HFFc6 (cell line): Measurements from ENCODE around the gene UMAD1. TPM values are rescaled to one million over a fixed set of nuclear protein-coding genes. Genes with fewer than 3 reads are reported as not detected.
"Not testable (repeated sequence)": the region's sequence is repeated elsewhere in the genome, so short reads cannot be mapped to it uniquely, and the experiment has no call there.

ENCODE experiments used
- DNase-seq: peaks from one replicate; pipeline ENCODE4 v3.0.0-alpha.2; 2018
- H3K27ac Mint-ChIP-seq: 2 replicates; pipeline ENCODE4 v1.8.0; 2020; ENCODE audit warnings: mild to moderate bottlenecking, mixed read lengths
- H3K27me3 Mint-ChIP-seq: 2 replicates; pipeline ENCODE4 v1.8.0; 2021; ENCODE audit warnings: mild to moderate bottlenecking, moderate library complexity, mixed read lengths; ENCODE audit not compliant: insufficient read depth
- H3K36me3 Mint-ChIP-seq: 2 replicates; pipeline ENCODE4 v1.8.0; 2021; ENCODE audit warnings: low read depth, mixed read lengths
- H3K4me1 Mint-ChIP-seq: 2 replicates; pipeline ENCODE4 v1.8.0; 2020; ENCODE audit warnings: low read depth, mixed read lengths
- H3K4me3 Mint-ChIP-seq: 2 replicates; pipeline ENCODE4 v1.8.0; 2020; ENCODE audit warnings: mild to moderate bottlenecking, moderate library complexity, mixed read lengths
- H3K9me3 Mint-ChIP-seq: 2 replicates; pipeline ENCODE4 v1.8.0; 2020; ENCODE audit warnings: mild to moderate bottlenecking, mixed read lengths
- total RNA-seq, 6 experiments: library from RNA; stranded (reverse); fragmentation: NEBNext Ultra II Directional; extraction: Animal tissue kit (Norgen Biotek cat#: 25700); gene quantifications; 2 replicates in 1 of 6; 3 replicates in 5 of 6; pipeline ENCODE4 v1.2.3, GENCODE V29; 2021
- TF ChIP-seq, protein P1 (sequence below): fragments of 200-600 bp; sonication (generic); IDR thresholded peaks from 2 replicates; pipeline ENCODE4 v1.5.0; 2021; ENCODE audit warnings: antibody characterized with exemption, mild to moderate bottlenecking

The UMAD1 gene
- total RNA-seq, 6 experiments from 2014 or later, result 11.6 to 14.6 (median 12.1) TPM

DNA sequence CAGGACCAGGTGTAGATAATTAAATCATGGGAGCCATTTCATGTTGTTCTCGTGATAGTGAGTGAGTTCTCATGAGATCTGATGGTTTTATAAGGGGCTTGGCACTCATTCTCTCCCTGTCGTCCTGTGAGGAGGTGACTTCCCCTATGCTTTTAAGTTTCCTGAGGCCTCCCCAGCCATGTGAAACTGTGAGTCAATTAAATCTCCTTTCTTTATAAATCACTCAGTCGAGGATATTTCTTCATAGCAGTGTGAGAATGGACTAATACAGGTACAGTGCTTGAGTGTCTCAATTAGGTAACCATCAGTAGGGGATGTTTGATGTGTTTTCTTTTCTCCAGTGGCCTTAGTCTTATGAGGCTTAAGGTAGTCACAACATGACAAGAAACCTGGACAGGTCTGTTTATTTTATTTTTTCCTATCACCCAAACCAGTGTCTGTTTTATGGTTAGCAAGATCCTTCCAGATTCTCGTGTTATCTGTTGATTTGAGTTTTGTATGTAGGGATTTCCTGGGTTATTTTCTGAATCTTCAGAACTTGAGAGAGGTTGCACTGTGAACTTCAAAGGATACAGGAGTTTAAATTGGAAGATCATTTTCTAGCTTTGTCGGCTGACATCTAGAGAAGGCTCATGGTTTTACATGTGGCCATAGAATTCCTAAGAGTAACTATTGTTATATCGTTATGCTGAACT is 32.1 kb downstream of the UMAD1 start:
- H3K27me3 Mint-ChIP-seq, result no peaks in the 10 kb centered on the region
- no peaks in the 10 kb centered on the region for H3K4me1 Mint-ChIP-seq
- H3K4me3 Mint-ChIP-seq, result no peak overlapping the region
- no peaks in the 10 kb centered on the region for H3K9me3 Mint-ChIP-seq
- peaks cover 5% of the 10 kb centered on the region; the same call in 1 of the 2 replicates for H3K36me3 Mint-ChIP-seq
- H3K27ac Mint-ChIP-seq, result no peak overlapping the region
- no peak for DNase-seq
- TF ChIP-seq, protein P1, sequence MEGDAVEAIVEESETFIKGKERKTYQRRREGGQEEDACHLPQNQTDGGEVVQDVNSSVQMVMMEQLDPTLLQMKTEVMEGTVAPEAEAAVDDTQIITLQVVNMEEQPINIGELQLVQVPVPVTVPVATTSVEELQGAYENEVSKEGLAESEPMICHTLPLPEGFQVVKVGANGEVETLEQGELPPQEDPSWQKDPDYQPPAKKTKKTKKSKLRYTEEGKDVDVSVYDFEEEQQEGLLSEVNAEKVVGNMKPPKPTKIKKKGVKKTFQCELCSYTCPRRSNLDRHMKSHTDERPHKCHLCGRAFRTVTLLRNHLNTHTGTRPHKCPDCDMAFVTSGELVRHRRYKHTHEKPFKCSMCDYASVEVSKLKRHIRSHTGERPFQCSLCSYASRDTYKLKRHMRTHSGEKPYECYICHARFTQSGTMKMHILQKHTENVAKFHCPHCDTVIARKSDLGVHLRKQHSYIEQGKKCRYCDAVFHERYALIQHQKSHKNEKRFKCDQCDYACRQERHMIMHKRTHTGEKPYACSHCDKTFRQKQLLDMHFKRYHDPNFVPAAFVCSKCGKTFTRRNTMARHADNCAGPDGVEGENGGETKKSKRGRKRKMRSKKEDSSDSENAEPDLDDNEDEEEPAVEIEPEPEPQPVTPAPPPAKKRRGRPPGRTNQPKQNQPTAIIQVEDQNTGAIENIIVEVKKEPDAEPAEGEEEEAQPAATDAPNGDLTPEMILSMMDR, result no peak

DNA sequence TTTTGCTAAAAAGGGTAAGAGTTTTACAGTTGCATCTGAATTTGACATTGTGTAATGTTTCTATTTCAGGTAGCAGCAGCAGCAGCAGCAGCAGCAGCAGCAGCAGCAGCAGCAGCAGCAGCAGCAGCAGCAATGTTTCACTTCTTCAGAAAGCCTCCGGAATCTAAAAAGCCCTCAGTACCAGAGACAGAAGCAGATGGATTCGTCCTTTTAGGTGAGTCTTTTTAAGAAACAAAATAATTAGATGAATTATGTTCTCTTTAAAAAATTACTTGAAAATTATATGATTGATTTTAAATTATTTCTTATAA is 32.6 kb downstream of the UMAD1 start:
- H3K36me3 Mint-ChIP-seq, result peaks cover 9% of the 10 kb centered on the region; the same call in 1 of the 2 replicates
- H3K27me3 Mint-ChIP-seq, result no peaks in the 10 kb centered on the region
- TF ChIP-seq, protein P1, result no peak
- no peak overlapping the region for H3K27ac Mint-ChIP-seq
- no peak overlapping the region for H3K4me3 Mint-ChIP-seq
- no peaks in the 10 kb centered on the region for H3K4me1 Mint-ChIP-seq
- no peaks in the 10 kb centered on the region for H3K9me3 Mint-ChIP-seq
- DNase-seq, result no peak

DNA sequence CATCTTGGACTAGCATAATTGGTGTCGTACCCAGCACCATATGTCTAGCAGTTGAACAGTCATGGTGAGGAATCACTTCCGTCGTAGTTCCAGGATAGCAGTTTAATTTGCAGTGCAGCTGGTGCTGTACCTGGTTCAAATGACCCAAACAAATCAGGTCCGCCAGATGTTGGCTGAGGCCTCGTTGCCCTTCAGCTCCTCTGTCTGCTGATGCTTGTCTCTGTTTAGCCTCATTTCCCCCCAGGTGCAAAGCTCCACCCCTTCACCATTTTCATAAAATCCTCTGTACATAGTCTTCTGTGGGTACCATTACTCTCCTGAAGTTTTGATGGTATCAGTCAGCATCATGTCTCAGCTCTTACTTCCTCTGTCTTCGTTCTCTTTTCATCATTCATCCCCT is 35.1 kb downstream of the UMAD1 start:
- TF ChIP-seq, protein P1, result no peak
- no peak overlapping the region for H3K27ac Mint-ChIP-seq
- no peaks in the 10 kb centered on the region for H3K4me1 Mint-ChIP-seq
- H3K4me3 Mint-ChIP-seq, result no peak overlapping the region
- no peak for DNase-seq
- H3K9me3 Mint-ChIP-seq, result no peaks in the 10 kb centered on the region
- H3K36me3 Mint-ChIP-seq, result peaks cover 9% of the 10 kb centered on the region; the same call in 1 of the 2 replicates
- no peaks in the 10 kb centered on the region for H3K27me3 Mint-ChIP-seq

DNA sequence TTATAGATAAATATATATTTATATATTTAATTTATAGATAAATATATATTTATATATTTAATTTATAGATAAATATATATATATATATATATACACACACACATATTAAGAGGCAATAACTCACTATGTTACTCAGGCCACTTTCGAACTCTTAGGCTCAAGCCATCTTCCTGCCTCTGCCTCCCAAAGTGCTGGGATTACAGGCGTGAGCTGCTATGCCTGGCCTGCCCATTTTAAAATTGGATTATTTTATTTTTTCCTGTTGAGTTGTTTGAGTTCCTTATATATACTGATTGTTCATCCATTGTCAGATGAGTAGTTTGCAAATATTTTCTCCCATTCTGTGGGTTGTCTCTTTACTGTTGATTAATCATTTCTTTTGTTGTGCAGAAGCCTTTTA is 39.1 kb downstream of the UMAD1 start:
- not testable (repeated sequence) for H3K9me3 Mint-ChIP-seq, DNase-seq, H3K27ac Mint-ChIP-seq, H3K27me3 Mint-ChIP-seq, H3K4me1 Mint-ChIP-seq, H3K36me3 Mint-ChIP-seq, H3K4me3 Mint-ChIP-seq

DNA sequence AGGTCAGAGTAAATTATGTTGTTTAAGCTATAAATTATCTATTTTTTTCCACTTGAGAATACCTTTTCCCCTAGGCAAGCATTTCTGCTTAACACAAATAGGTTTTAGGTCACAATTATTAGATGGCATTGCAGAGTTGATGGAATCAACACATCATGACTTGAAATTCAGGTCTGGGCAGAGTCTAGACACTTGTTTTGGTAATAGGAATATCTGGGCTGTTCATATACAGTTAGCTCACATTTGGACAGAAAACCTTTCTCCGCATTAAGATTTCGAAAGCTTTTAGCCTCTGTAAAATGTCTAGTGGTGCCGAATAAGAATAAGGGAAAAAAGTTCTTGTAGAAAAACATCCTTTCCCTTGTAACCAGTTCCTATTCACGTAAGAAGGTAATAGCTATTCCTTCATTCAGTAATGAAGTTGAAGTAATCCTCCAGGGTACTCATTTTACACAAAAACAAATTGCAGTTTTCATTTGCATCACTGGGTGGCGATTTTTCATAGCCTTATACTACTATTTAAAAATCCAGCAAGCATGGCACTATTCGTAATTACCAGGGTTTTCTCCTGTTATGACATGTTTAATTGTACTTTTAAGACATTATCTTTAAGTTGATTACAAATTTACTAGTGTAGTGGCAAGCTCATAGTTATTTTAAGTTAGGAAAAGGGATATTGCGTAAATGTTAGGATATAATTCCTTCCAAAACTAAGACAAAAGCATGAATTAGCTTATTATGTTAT is 40.8 kb downstream of the UMAD1 start:
- Mint-ChIP-seq H3K4me3 (no peak overlapping the region), H3K4me1 (peaks cover 8% of the 10 kb centered on the region), H3K27ac (no peak overlapping the region), H3K36me3 (peaks cover 9% of the 10 kb centered on the region; the same call in 1 of the 2 replicates), H3K9me3 (no peaks in the 10 kb centered on the region), H3K27me3 (no peaks in the 10 kb centered on the region; the same call in 1 of the 2 replicates)
- TF ChIP-seq, protein P1, result peak; percentile 83
- DNase-seq, result peak; percentile 56

DNA sequence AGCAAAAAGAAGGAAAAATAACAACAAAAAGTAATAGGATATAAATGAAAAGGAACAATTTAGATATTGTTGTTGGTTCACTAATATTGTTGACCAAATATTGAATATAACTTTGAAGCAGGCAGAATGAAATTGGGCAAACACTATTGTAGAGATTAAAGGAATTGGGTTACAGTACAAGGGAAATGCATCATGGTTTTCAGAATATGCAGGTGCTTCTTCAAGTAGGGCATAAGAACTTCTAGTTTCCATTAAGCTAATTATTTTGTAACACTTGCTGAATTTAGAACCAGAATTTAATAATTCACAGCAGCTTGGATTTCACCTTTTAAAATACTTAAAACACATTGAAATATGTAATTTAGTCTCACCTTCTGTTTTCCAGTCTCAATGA is 41.4 kb downstream of the UMAD1 start:
- TF ChIP-seq, protein P1, result no peak
- no peak for DNase-seq
- no peak overlapping the region for H3K4me3 Mint-ChIP-seq
- H3K4me1 Mint-ChIP-seq, result peaks cover 13% of the 10 kb centered on the region
- H3K36me3 Mint-ChIP-seq, result peaks cover 9% of the 10 kb centered on the region; the same call in 1 of the 2 replicates
- H3K27ac Mint-ChIP-seq, result no peak overlapping the region
- H3K9me3 Mint-ChIP-seq, result no peaks in the 10 kb centered on the region
- no peaks in the 10 kb centered on the region; the same call in none of the 2 replicates for H3K27me3 Mint-ChIP-seq
